ENCODE measurements around the gene OTOG.
A peak's percentile ranks its signal among the peaks of the same experiment; 100 is the strongest.

GRCh38 chr11:17504330-17505107 is 42.5 kb upstream of the OTOG start:
- no peak for TF ChIP-seq POLR2A (IDR thresholded peaks at IDR 0.05)
- TF ChIP-seq, protein P1, sequence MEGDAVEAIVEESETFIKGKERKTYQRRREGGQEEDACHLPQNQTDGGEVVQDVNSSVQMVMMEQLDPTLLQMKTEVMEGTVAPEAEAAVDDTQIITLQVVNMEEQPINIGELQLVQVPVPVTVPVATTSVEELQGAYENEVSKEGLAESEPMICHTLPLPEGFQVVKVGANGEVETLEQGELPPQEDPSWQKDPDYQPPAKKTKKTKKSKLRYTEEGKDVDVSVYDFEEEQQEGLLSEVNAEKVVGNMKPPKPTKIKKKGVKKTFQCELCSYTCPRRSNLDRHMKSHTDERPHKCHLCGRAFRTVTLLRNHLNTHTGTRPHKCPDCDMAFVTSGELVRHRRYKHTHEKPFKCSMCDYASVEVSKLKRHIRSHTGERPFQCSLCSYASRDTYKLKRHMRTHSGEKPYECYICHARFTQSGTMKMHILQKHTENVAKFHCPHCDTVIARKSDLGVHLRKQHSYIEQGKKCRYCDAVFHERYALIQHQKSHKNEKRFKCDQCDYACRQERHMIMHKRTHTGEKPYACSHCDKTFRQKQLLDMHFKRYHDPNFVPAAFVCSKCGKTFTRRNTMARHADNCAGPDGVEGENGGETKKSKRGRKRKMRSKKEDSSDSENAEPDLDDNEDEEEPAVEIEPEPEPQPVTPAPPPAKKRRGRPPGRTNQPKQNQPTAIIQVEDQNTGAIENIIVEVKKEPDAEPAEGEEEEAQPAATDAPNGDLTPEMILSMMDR (IDR thresholded peaks at IDR 0.05): peak; percentile 85 to 96 (median 94)
